ENCODE data around the gene TBPL1. TPM values are rescaled to one million over a fixed set of nuclear protein-coding genes. Genes with fewer than 3 reads are reported as not detected.

Gene TBPL1
- total and polyA plus RNA-seq, 2 donors (not counting 1 experiment from before 2014, with no cell fraction given): 23.3 to 29.6 TPM

GRCh38 chr6:133995758-133996157, 42.7 kb downstream of the TBPL1 start:
- CTCF ChIA-PET: no interaction called here
- Histone ChIP-seq H3K9ac (ENCODE audit: low read length) (no peak overlapping the region), H4K20me1 (ENCODE audit: control insufficient read depth, insufficient read depth, low read length, poor library complexity, severe bottlenecking) (no peaks in the 10 kb centered on the region), H3K27me3 (replicated peaks in 1 of 4; ENCODE audit: control extremely low read depth in 1 of 4, control insufficient read depth in 3 of 4, insufficient read depth in 4 of 4, low read length in 3 of 4) (no peaks in the 10 kb centered on the region), H3K9me3 (ENCODE audit: control extremely low read depth in 1 of 3, control insufficient read depth in 2 of 3, insufficient read depth in 1 of 3, low read length in 2 of 3) (no peaks in the 10 kb centered on the region), H3K27ac (ENCODE audit: low read length in 2 of 2) (no peak overlapping the region), H3K79me2 (ENCODE audit: control insufficient read depth, insufficient read depth, low read length) (no peaks in the 10 kb centered on the region), H3K4me3 (ENCODE audit: control extremely low read depth in 1 of 5, extremely low read depth in 1 of 5, insufficient read depth in 1 of 5, low read depth in 2 of 5, low read length in 4 of 5) (no peak overlapping the region), H2AFZ (ENCODE audit: insufficient read depth, low read depth, low read length, poor library complexity, severe bottlenecking) (no peak overlapping the region), H3K4me1 (ENCODE audit: control insufficient read depth in 2 of 2, insufficient read depth in 2 of 2, low read length in 2 of 2) (no peaks in the 10 kb centered on the region), H3K36me3 (replicated peaks in 1 of 2; ENCODE audit: control extremely low read depth in 1 of 2, control insufficient read depth in 1 of 2, extremely low read depth in 1 of 2, insufficient read depth in 2 of 2, low read length in 1 of 2) (peaks cover 0 to 3% of the 10 kb centered on the region in 2 experiments), H3K4me2 (replicated peaks; ENCODE audit: low read depth, low read length, poor library complexity, severe bottlenecking) (no peak overlapping the region)
- DNase-seq (no peak), ATAC-seq (ENCODE audit: low read depth) (no peak)
- POLR2A ChIA-PET: no interaction called here
- H3K27me3 Mint-ChIP-seq: peaks cover 3% of the 10 kb centered on the region
- intact Hi-C loops (cut with micrococcal nuclease): no loop called here
- no peaks in the 10 kb centered on the region for H3K4me1 Mint-ChIP-seq
- no peak overlapping the region for H3K4me3 Mint-ChIP-seq
- H3K9me3 Mint-ChIP-seq (ENCODE audit: insufficient read depth): no peaks in the 10 kb centered on the region
- TF ChIP-seq EZH2 (IDR thresholded peaks at IDR 0.05; ENCODE audit: borderline replicate concordance, insufficient read depth, low read depth, low read length, poor library complexity, severe bottlenecking) (no peak), CTCF (IDR thresholded peaks at IDR 0.05) (no peak)
- WGBS (ENCODE audit: insufficient coverage): no CpG with 5 or more reads among the region's 3 CpGs
- H3K27ac Mint-ChIP-seq: no peak overlapping the region

- H3K4me3 ChIP-seq (ENCODE audit: control extremely low read depth in 1 of 5, extremely low read depth in 1 of 5, insufficient read depth in 1 of 5, low read depth in 2 of 5, low read length in 4 of 5): no peak overlapping the region
- H3K4me2 ChIP-seq (replicated peaks; ENCODE audit: low read depth, low read length, poor library complexity, severe bottlenecking): no peak overlapping the region
- no peak for ATAC-seq (ENCODE audit: low read depth)
- peaks cover 3% of the 10 kb centered on the region for H3K27me3 Mint-ChIP-seq
- H3K27ac ChIP-seq (ENCODE audit: low read length in 2 of 2): no peak overlapping the region
- no peaks in the 10 kb centered on the region for H3K79me2 ChIP-seq (ENCODE audit: control insufficient read depth, insufficient read depth, low read length)
- intact Hi-C loops (cut with micrococcal nuclease): no loop called here
- POLR2A ChIA-PET: no interaction called here
- CTCF ChIA-PET: interaction anchor here (1.0 kb wide), 1 partner anchor 73 kb away, joined by 3 read pairs; no protein-coding TSS in a partner anchor
- no peak overlapping the region for H2AFZ ChIP-seq (ENCODE audit: insufficient read depth, low read depth, low read length, poor library complexity, severe bottlenecking)
- H4K20me1 ChIP-seq (ENCODE audit: control insufficient read depth, insufficient read depth, low read length, poor library complexity, severe bottlenecking): no peaks in the 10 kb centered on the region
- H3K4me1 ChIP-seq (ENCODE audit: control insufficient read depth in 2 of 2, insufficient read depth in 2 of 2, low read length in 2 of 2): no peaks in the 10 kb centered on the region
- WGBS (ENCODE audit: insufficient coverage): 100% methylated on average over 3 of the region's 6 CpGs
- no peak for DNase-seq
- H3K4me3 Mint-ChIP-seq: no peak overlapping the region
- no peaks in the 10 kb centered on the region for H3K4me1 Mint-ChIP-seq
- no peaks in the 10 kb centered on the region for H3K9me3 ChIP-seq (ENCODE audit: control extremely low read depth in 1 of 3, control insufficient read depth in 2 of 3, insufficient read depth in 1 of 3, low read length in 2 of 3)
- no peak overlapping the region for H3K27ac Mint-ChIP-seq
- no peaks in the 10 kb centered on the region for H3K9me3 Mint-ChIP-seq (ENCODE audit: insufficient read depth)
- no peaks in the 10 kb centered on the region for H3K27me3 ChIP-seq (replicated peaks in 1 of 4; ENCODE audit: control extremely low read depth in 1 of 4, control insufficient read depth in 3 of 4, insufficient read depth in 4 of 4, low read length in 3 of 4)
- TF ChIP-seq CTCF (IDR thresholded peaks at IDR 0.05) (no peak), EZH2 (IDR thresholded peaks at IDR 0.05; ENCODE audit: borderline replicate concordance, insufficient read depth, low read depth, low read length, poor library complexity, severe bottlenecking) (no peak)
- H3K9ac ChIP-seq (ENCODE audit: low read length): no peak overlapping the region
- peaks cover 0 to 3% of the 10 kb centered on the region in 2 experiments for H3K36me3 ChIP-seq (replicated peaks in 1 of 2; ENCODE audit: control extremely low read depth in 1 of 2, control insufficient read depth in 1 of 2, extremely low read depth in 1 of 2, insufficient read depth in 2 of 2, low read length in 1 of 2)
Observed at GRCh38 chr6:133997267-133997666, 44.2 kb downstream of the TBPL1 start.

Data from B cell (primary cell).